NCI-H460 (cell line): ENCODE data around the gene PLA2G3. TPM values are rescaled to one million over a fixed set of nuclear protein-coding genes. Genes with fewer than 3 reads are reported as not detected.
"Not testable (repeated sequence)": the region's sequence is repeated elsewhere in the genome, so short reads cannot be mapped to it uniquely, and the experiment has no call there.

Source experiments
- DNase-seq: peaks from one replicate; pipeline ENCODE4 v3.0.0-alpha.2; 2016; ENCODE audit warnings: low read depth; ENCODE audit errors: extremely low read depth
- total RNA-seq: library from RNA; depleted of rRNA; stranded (reverse); fragments of >200 nt; shearing (Covaris generic); gene quantifications from 2 replicates; pipeline ENCODE4 v1.2.3, GENCODE V29; 2014

Gene PLA2G3
- total RNA-seq, 1 experiment from 2014 or later: not detected

DNA sequence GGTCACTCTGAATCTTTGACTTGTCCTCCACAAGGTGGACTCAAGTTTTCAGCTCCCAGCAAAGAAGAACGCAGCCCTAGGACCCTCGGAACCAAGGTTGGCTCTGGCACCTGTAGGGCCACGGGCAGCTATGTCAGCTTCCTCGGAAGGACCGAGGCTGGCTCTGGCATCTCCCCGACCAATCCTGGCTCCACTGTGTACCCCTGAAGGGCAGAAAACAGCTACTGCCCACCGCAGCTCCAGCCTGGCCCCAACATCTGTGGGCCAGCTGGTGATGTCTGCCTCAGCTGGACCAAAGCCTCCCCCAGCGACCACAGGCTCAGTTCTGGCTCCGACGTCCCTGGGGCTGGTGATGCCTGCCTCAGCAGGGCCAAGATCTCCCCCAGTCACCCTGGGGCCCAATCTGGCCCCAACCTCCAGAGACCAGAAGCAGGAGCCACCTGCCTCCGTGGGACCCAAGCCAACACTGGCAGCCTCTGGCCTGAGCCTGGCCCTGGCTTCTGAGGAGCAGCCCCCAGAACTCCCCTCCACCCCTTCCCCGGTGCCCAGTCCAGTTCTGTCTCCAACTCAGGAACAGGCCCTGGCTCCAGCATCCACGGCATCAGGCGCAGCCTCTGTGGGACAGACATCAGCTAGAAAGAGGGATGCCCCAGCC, 15.4 kb downstream of the PLA2G3 start:
- no peak for DNase-seq

DNA sequence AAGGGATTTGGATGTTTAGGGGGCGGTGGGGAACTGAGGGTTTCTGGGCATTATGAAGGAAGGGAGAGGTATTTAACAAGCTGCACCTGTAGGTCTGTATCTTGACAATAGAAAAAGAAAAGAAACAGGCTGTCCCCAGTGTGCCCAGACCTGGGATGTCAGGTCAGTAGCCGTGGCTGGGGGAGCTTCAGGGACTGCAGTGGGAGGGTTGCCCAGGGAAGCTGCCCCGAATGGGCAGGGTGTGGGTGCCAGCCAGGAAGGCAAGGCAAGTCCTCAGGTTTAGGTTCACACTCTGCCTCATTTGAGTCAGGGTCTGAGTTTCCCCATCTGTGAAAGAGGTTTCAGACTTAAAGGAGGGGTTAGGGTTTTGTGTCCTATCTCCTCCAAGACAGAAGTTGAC, 16.0 kb downstream of the PLA2G3 start:
- no peak for DNase-seq

DNA sequence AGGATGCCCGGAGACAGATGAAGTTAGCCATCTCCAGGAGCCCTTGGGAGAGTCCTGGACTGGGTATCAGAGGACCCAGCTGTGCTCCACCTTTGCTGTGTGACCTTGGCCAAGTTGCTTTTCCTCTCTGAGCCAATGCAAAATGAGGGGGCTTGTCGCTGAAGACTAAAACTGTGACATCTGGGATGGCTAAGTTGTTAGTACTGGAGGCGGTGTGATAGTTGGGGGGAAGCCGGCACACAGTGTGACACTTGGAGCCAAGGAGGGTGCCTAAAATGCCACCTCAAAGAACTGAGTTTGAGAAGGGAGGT, 17.1 kb downstream of the PLA2G3 start:
- no peak for DNase-seq

DNA sequence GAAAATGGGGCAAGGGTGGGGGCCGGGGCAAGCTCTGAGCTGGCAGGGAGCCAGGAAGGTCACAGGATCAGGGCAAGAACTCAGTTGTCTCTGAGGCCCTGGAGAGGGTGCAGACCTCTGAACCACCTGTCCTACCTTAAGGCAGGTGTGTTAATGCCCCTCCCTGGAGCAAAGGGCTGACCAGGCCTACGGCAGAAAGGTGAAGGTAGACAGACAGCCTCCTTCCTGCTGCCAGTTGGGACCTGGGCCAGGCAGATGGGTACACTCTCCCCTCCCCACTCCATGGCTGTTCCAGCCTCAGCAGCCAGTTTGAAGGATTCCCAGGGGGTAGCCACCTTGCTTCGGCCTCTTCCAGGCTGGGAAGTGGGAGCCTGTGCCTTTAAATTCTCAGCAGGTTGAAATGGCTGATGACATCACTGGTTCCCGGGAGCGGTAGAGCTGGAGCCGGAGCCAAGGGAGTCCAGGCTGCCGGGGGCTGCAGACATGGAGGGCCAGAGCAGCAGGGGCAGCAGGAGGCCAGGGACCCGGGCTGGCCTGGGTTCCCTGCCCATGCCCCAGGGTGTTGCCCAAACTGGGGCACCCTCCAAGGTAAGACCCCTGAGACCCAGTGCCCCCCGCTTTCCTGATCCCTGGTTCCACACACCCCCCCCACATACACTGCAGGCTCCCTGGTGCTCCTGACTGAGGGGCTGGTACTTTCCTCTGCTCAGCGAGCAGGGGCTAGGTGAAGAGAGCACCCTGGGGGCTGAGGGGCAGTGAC, 17.6 kb downstream of the PLA2G3 start, which contains the start of gene INPP5J:
Gene INPP5J (plus strand): TSS at position 435 of the 760 bp plus-strand sequence. CDS start 49 bp downstream, at position 484.
- peak; percentile 34 for DNase-seq

DNA sequence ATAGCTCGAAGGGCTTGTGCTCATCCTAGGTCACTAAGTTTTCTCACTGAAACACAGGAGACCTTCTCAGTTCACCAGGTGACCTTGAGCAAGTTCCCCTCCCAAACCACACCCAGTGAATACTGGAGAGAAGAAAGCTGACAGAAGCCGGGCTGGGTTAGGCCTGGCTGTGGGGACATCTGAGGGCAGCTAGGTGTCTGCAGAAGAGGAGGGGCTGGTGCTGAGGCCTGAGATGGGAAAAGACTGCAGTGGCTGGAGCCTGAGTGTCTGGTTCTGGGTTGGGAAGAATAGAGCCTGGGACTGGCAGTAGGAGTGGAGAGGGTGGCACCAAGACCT, 18.1 kb downstream of the PLA2G3 start:
- DNase-seq: no peak

DNA sequence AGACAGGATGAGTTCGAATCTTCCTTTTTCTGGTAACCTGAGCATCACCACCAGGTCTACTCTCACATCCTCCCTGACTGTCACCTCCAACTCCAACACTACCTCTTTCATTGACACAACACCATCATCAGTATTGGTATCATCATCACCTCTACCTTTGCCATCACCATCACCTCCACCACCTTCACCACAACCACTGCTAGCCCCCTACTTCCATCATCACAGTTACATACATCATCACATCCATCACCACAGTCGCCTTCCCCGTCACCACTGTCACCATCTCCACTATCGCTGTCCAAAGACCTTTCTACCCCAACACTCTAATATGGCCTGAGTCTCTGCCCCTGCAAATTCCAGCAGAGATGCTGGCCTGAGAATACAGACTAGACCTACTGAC, 18.9 kb downstream of the PLA2G3 start:
- DNase-seq: no peak

DNA sequence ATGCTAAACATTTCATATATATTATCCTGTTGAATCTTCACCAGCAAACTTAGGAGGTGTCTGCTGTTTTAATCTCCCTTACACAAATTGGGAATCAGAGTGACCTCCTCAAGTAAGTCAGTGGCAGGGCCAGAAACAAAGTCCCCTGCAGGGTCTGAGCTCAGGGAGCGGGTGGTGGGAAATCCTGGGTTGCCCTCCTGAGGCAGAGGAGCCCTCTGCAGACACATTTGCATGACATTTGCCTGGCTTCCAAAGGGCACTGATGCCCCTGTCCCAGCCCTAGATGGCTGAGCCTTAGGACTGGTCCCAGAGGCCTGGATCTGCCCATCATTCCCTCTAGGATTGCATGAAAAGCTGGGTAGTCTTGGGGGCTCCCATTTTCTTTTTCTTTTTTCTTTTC, 19.7 kb downstream of the PLA2G3 start:
- no peak for DNase-seq

DNA sequence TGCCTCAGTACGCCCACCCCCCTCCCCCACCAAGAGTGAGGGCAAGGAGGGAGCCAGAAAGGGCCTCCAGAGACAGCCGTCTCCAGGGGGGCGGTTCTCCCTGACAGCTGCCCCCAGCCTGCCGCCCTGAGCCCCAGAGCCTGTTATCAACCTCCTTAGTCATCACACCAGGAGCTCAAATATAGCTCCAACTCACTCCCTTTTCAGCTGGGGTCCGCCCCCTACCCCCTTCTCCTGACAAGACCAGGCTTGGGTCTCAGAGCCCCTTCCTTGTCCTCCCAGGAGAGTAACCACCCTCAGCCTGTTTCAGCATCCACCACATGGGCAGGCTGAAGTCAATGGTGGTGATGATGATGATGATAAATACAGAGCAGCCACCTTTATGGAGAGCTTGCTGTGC, 20.1 kb downstream of the PLA2G3 start:
- no peak for DNase-seq

DNA sequence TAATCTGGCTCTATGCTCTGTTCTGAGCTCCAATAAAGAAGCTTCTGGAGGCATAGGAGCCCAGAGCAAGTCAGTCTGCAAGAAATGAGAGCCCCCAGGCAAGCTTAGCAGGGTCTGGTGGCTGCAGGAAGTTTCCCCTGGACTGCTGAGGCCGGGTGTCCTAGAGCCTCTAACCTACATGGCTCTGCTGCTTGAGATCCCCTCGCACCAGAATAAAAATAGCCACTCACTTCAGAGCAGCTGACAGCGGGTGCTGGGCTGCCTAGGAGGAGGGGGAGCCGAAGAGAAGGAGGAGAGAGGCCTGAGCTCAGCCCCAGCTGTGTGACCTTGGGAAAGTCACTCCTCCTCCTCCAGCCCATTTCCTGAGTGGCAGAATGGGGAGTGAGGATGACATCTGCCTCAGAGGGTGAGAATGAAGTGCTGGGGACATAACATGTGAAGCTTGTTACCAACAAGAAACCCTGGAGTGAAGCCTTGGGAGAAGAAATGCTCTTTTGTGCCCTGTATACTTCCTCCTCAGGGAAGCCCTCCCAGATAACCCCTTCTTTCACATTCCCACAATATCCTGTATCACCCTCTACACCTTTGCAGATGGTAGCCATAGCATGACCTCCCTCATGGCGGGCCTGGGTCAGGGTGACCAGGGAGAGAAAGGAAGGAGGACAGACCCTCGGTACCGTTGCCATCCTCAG, 21.1 kb downstream of the PLA2G3 start:
- DNase-seq: no peak

DNA sequence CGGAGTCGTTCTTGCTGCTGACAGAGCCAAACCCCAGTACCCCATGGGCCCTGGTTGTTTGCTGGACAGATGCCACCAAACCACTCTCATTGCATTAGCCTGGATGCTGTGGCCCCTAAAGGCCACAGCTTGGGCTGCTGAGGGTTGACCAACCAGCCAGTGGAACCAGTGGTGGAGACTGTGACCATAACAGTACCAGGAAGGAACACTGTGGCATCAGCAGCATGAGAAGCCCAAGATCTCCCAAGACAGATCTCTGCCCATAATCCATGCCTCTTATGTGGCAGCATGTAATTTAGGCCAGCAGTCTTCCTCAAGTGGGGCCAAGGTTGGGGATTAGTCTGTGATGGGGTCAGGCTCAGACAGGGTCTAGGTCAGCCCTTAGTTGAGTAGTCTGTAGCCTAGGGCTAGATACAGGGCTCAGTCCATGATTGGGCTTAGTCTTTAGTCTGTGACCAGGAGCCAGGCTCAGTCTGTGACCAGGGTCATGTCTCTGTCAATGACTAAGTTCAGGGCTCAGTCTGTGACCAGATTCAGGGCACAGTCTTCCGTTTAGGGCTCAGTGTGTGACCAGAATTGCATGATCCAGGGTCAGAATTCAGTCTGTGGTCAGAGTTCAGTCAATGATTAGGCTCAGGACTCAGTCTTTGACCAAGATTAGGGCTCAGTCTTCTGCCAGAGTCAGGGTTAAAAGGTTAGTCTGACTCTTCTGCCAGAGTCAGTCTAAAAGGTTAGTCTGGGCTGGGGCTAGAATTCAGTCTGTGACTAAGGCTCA, 22.1 kb downstream of the PLA2G3 start:
- DNase-seq: no peak

DNA sequence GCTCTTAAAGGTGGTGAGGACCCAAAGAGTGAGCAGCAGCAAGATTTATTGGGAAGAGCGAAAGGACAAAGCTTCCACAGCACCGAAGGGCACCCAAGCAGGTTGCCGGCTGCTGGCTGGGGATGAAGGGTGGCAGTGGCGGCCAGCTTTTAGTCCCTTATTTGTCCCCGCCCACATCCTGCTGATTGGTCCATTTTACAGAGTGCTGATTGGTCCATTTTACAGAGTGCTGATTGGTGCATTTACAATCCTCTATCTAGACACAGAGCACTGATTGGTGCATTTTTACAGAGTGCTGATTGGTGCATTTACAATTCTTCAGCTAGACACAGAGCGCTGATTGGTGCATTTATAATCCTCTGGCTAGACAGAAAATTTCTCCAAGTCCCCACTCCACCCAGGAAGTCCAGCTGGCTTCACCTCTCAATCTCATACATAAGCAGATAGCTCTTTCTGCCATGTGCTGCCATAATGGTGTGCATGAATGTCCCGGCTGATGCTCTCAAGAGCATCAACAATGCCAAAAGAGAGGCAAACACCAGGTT, 27.7 kb downstream of the PLA2G3 start:
- not testable (repeated sequence) for DNase-seq

DNA sequence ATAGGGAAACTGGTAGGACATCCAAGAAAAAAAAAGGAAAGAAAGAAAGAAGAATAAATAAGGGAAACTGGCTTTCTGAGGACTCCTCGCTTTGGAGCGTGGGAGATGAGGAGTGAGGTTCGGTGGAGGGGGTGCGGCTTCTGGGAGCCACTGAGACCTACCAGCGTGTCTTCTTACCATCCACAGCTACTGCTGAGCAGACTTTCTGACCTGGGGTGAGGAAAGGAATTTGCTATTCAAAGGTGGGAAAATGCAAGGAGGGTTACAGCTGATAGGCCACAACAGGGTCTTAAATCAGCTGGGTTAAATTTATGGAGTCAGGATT, 32.5 kb downstream of the PLA2G3 start:
- DNase-seq: no peak

DNA sequence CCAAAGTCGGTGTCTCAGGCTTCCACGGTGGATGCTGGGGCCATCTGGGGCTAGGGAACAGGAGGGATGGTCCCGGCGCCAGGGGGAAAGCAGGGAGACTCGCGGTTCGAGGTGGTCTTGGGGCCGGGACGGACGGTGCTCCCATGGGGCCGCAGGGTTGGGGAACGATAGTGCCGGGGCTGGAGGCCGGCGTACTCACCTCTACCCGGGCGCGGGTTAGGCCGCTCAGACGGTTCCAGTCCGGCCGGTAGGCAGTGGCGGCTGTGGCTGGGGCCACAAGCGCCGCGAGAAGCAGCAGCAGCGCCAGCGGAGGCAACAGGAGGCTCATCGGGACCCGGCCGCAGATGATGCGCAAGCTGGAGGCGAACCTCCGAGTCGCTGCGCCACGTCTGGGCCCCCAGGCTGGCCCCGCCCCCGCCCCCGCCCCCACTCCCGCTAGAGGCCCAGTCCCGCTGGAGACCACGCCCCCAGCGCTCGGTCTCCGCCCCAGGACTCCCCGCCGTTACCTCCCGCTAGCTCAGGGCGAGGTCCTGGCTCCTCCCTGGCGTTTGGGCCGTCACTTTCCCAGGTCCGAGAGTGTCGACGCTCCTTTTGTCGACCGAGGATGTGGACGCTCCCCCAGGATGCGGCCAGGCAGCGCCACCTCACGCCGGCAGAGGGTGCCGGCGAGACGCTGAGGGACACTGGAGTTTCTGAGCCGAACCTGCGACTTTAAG, 33.0 kb downstream of the PLA2G3 start, which contains the start of gene SELENOM:
Gene SELENOM (minus strand): TSS at position 391 of the 716 bp plus-strand sequence. CDS start 63 bp downstream, at position 328.
- peak; percentile 97 for DNase-seq

DNA sequence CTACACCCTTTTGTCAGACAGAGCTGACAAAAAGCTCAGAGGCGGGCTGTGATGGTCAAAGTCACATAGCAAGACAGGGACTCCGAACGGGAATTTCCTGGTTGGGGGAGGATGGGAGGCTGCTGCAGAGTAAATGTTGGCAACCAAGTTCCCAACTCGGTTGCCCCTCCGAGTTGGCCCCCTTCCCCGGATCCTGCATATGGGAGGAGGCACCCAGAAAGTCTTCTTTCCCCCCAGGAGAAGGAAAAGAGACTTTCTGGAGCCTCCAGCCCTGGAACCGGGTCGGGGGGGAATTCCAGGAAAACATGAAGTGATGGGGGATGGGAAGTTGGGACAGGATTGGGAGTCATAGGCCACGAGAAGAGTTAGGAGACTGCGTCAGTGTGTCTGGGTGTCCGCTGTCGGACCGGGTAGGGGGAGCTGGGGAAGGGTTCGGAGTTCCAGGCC, 33.6 kb downstream of the PLA2G3 start:
- no peak for DNase-seq

DNA sequence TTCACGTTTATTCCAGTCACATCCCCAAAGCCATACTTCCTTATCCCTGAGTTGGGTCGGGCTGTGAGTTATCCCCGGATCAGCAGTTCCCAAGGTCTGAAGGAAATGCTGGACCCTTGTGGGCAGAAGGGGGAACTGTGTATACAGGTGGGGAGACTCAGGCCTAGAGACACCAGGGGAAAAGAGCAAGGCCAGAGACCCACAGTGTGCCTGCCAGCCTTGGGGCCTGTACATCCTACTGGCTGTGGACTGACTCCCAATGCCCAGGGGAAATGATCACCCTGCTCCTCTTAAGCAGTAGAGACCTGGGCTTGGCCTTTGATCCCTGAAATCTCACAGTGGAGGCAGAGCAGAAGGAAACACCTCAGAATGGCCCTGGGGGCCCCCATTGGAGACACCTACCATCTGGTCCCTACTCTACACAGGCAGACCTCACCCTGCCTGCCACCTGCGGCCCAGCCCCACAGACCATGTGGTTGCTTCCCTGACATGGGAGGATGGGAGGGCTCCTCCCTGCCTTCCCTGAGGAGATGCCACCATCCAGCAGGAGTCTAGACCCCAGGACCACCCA, 34.2 kb downstream of the PLA2G3 start:
- no peak for DNase-seq

DNA sequence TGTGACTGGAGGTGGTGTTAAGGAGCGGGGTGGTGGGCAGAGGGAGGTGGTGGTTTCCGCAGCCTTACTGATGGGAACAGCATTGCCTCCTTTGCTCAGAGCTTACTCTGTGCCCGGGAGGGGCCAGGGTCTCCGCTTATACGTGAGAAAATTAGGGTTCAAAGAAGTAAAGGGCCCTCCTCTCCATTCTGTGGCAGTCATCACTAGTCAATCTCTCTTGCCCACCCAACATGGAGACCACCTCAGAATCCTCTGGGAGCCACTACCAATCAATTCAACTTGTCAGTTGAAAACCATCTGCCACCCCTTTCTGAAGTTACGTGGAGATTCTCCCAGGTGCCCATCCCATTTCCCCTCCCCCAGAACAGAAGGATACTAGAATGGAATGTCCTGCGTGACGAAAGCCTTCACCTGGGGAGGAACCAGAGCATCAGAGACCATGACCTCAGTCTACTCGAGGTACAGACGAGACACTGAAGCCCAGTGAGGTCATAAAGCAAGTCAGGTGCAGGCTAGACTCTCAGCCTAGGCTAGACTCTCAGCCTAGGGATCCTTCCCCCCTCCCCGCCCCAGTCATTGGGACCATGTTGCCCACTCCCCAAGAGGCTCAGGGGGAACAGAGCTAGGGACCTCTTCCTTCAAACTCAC, 34.9 kb downstream of the PLA2G3 start:
- no peak for DNase-seq

DNA sequence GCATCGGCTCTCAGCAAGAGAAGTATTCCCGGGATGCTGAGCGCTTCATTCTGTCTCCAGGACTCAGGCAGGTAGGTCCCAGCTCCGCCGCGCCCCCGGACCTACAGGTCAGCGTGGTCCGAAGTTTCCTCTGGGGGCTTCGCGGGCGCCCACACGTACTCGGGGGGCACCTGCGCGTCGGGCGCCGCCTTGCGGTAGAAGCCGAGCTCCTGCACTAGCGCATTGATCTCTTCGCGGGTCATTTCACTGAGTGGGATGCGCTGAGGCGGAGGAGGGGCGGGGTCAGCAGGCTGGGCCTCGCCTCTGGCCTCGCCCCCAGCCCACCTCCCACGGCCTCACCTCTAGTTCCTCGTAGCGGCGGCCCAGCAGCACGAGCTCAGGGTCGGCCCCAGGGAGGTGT, 35.4 kb downstream of the PLA2G3 start:
- DNase-seq: no peak

DNA sequence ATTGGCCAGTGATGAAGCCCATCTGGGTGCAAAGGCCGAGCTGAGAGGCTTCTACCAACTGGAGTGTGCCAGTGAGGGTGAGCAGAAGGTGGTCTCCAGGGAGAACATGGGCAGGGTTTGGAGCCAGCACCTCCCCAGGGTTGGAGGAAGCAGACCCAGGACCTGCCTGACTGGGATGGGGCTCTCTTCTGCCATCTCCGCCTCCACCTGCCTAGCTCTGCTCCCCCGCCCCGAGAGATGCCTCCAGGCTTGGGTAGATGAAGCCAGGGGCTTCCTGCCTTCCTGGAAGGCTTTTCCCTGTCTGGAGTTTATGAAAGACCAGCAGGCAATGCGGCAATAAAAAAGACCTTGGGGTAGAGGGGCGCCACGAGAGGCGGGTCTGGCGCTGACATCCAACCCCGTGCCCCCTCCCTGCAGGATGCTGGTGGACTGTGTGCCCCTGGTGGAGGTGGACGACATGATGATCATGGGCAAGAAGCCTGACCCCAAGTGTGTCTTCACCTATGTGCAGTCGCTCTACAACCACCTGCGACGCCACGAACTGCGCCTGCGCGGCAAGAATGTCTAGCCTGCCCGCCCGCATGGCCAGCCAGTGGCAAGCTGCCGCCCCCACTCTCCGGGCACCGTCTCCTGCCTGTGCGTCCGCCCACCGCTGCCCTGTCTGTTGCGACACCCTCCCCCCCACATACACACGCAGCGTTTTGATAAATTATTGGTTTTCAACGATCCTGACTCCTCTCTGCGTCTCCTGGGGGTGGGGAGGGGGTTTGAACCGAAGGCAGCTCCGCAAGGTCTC, 36.2 kb downstream of the PLA2G3 start:
- no peak for DNase-seq

DNA sequence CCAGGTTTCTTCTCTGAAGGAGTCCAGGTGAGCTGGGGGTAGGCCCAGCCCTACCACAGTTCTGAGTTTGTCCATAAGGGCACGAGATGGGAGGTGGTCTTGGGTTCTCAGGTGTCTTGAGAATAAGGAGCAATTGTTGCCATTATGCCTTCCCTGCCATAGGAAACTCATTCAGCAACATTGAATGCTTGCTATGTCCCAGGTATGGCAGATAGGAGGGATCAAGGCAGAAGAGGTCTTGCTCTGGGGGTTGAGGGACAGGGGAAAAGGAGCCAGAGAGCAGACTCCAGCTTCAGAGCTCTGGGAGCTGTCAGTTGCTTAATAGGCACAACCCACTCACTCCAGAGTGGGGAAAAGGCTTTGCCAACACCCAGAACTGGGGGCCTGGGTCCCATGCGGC, 37.2 kb downstream of the PLA2G3 start:
- no peak for DNase-seq
